ENCODE measurements around the gene RAD23B. TPM values are rescaled to one million over a fixed set of nuclear protein-coding genes. Genes with fewer than 3 reads are reported as not detected.

RAD23B gene
- total and polyA plus RNA-seq, 11 donors: 39.8 to 144 (median 105) TPM

DNA sequence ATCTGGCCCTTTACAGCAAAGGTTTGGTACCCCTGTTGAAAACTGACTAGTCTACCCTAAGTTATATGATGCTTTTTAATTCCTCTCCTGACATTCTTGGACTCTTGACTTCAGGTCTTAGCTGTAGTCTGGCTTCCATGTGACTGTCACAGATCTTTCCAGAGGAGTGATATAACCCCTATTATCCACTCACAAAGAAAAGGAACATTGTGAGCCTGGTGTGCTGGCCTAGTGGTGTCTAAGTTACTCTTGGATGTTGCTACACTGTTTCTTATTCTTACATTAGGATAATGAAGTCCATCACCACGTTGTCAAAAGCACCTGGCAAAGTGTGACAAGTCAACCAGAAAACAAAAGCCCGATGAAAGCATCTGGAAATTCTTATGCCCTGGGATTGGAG, 49.8 kb downstream of the RAD23B start:
- ATAC-seq (peak in 1 of 4 donors; percentile 26), DNase-seq (no peak)
- Histone ChIP-seq H3K36me3 (peaks cover 0 to 75% (median 62%) of the 10 kb centered on the region in 9 donors), H3K27ac (no peak overlapping the region), H3K4me1 (peaks cover 0 to 17% (median 6%) of the 10 kb centered on the region in 12 donors), H3K27me3 (no peaks in the 10 kb centered on the region), H3K9me3 (no peaks in the 10 kb centered on the region), H3K4me3 (no peak overlapping the region)
- intact Hi-C loops (cut with DNase I): loop anchor here in 3 of 10 donors (10.0 kb wide), 3 partner anchors 48 to 168 kb away; partner anchors contain the start of gene RAD23B (in 1 of the 3)
- 58 to 65% (median 63%) methylated on average over 2 of the region's 2 CpGs for WGBS, 4 donors
- TF ChIP-seq, protein P1, sequence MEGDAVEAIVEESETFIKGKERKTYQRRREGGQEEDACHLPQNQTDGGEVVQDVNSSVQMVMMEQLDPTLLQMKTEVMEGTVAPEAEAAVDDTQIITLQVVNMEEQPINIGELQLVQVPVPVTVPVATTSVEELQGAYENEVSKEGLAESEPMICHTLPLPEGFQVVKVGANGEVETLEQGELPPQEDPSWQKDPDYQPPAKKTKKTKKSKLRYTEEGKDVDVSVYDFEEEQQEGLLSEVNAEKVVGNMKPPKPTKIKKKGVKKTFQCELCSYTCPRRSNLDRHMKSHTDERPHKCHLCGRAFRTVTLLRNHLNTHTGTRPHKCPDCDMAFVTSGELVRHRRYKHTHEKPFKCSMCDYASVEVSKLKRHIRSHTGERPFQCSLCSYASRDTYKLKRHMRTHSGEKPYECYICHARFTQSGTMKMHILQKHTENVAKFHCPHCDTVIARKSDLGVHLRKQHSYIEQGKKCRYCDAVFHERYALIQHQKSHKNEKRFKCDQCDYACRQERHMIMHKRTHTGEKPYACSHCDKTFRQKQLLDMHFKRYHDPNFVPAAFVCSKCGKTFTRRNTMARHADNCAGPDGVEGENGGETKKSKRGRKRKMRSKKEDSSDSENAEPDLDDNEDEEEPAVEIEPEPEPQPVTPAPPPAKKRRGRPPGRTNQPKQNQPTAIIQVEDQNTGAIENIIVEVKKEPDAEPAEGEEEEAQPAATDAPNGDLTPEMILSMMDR (IDR thresholded peaks at IDR 0.05): no peak
- TF ChIP-seq POLR2A (IDR thresholded peaks at IDR 0.05): no peak

DNA sequence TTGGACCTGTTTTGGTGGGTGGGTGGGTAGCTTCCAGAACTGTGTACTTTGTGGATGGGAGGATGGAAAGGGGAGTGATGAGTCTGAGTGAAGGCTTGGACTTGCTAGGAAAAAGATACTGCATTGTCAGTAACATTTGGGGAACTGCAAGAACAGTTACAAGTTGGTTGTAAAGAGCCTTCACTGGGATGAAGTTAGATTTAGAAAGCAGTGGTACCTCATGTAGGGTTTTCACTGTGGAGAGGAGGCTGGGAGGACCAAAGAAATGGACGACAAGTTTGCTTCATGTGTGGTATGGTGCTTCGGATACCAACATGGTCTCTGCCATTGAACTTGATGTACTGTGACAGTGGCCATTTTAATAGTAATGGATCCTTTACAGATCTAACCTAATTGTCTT, 50.3 kb downstream of the RAD23B start:
- peaks cover 0 to 22% (median 8%) of the 10 kb centered on the region in 12 donors for H3K4me1 ChIP-seq
- no peak for ATAC-seq
- H3K36me3 ChIP-seq: peaks cover 0 to 74% (median 59%) of the 10 kb centered on the region in 9 donors
- 93 to 97% (median 95%) methylated on average over 2 of the region's 2 CpGs for WGBS, 4 donors
- H3K9me3 ChIP-seq: no peaks in the 10 kb centered on the region
- intact Hi-C loops (cut with DNase I): loop anchor here in 3 of 10 donors (10.0 kb wide), 3 partner anchors 49 to 169 kb away; partner anchors contain the start of gene RAD23B (in 1 of the 3)
- DNase-seq: no peak
- H3K4me3 ChIP-seq: no peak overlapping the region
- no peak for TF ChIP-seq POLR2A (IDR thresholded peaks at IDR 0.05)
- TF ChIP-seq, protein P1 (IDR thresholded peaks at IDR 0.05): no peak
- H3K27me3 ChIP-seq: no peaks in the 10 kb centered on the region
- H3K27ac ChIP-seq: no peak overlapping the region

DNA sequence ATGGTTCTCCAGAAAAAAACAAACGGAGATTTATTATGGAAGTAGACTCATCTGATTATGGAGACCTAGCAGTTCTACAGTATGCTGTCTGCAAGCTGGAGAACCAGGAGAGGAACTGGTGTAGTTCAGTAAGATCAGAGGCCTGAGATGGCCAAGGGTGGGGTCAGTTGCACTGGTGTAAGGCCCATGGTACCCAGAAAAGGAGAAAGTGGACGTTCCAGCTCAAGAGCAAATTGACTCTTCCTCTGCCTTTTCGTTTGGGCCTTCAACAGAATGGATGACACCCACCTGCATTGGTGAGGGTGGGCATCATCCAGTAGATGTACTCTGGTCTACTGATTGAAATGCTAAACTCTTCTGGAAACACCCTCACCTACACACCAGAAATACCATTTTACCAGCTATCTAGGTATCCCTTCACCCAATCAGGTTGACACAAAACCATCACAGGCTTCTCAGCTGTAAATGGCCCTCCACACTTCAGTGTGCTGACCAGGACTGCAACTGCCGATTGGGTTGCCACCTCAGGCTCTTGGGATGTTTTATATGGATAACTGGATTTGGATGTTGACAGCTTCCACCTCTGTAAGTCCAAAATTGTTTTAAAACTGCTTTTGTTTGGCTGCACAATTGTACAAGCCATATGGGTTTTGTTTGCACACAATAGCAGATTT, 51.2 kb downstream of the RAD23B start:
- DNase-seq (no peak), ATAC-seq (no peak)
- WGBS, 4 donors: 92 to 95% (median 93%) methylated on average over 4 of the region's 4 CpGs
- no peak for TF ChIP-seq POLR2A (IDR thresholded peaks at IDR 0.05)
- TF ChIP-seq, protein P1 (IDR thresholded peaks at IDR 0.05): no peak
- intact Hi-C loops (cut with DNase I): loop anchor here in 3 of 10 donors (10.0 kb wide), 3 partner anchors 49 to 169 kb away; partner anchors contain the start of gene RAD23B (in 1 of the 3)
- Histone ChIP-seq H3K27ac (no peak overlapping the region), H3K4me1 (peaks cover 0 to 27% (median 10%) of the 10 kb centered on the region in 12 donors), H3K4me3 (no peak overlapping the region), H3K27me3 (no peaks in the 10 kb centered on the region), H3K9me3 (no peaks in the 10 kb centered on the region), H3K36me3 (peaks cover 0 to 65% (median 59%) of the 10 kb centered on the region in 9 donors)

DNA sequence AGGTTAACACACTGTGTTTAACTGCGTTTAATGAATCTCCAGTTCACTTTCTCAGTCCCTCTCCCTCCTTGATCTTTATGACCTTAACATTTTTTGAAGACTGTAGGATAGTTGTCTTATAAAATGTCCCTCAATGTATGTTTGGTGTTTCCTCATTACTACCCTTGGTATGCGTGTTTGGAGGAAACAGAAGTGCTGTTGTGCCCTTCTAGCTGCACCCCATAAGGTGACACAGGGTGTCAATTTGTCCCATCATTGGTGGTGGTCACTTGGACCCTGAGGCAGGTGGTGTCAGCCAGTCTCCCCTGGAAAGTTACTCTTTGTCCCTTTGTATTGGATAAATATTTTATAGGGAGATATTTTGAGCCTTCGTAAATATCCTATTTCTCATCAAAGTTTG, 52.3 kb downstream of the RAD23B start:
- H3K27me3 ChIP-seq: no peaks in the 10 kb centered on the region
- no peak for ATAC-seq
- H3K36me3 ChIP-seq: peaks cover 0 to 54% (median 48%) of the 10 kb centered on the region in 9 donors
- H3K9me3 ChIP-seq: no peaks in the 10 kb centered on the region
- no peak overlapping the region for H3K4me3 ChIP-seq
- WGBS, 4 donors: 94 to 95% (median 94%) methylated on average over 3 of the region's 3 CpGs
- DNase-seq: no peak
- intact Hi-C loops (cut with DNase I): loop anchor here in 4 of 10 donors (5.0 to 10.0 kb wide), 4 partner anchors 51 to 171 kb away; partner anchors contain the start of gene RAD23B (in 1 of the 4)
- TF ChIP-seq POLR2A (IDR thresholded peaks at IDR 0.05): no peak
- TF ChIP-seq, protein P1 (IDR thresholded peaks at IDR 0.05): no peak
- H3K27ac ChIP-seq: no peak overlapping the region
- peaks cover 0 to 28% (median 10%) of the 10 kb centered on the region in 12 donors for H3K4me1 ChIP-seq

Data from heart left ventricle (tissue), 16 donors.